ENCODE data around the gene MBD3. TPM values are rescaled to one million over a fixed set of nuclear protein-coding genes. Genes with fewer than 3 reads are reported as not detected.

Gene MBD3
- total and polyA plus RNA-seq, 2 experiments from 2014 or later: 93.3 to 171 TPM

DNA sequence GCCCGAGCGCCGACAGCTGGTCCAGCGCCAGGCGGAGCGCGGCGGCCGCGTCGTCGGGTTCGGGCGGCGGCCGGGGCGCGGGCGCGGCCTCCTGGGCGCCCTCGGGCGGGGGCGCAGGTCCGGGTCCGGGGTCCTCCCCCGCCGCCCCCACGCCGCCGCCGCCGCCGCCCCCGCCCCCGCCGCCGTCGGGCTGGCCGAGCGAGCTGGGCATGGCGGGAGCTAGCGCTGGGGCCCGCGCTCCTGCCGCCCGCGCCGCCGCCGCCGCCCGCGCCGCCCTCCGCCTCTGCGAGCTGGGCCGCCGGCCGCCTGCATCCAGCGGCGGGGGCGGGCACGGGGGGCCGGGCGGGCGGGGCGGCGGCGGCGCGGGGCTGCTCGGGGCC lies 24.8 kb downstream of the MBD3 start:
- Histone ChIP-seq H3K9me3 (ENCODE audit: low read depth) (no peaks in the 10 kb centered on the region), H3K4me3 (no peak overlapping the region), H3K4me1 (ENCODE audit: low read depth) (peaks cover 4% of the 10 kb centered on the region), H3K27ac (no peak overlapping the region), H3K27me3 (no peaks in the 10 kb centered on the region), H3K36me3 (no peaks in the 10 kb centered on the region)
- TF ChIP-seq CTCF (IDR thresholded peaks at IDR 0.05; ENCODE audit: low read depth, low read length): no peak
- DNase-seq (ENCODE audit: low read depth in 1 of 2, low spot score in 1 of 2): peak in 1 of 2 donors; percentile 51

DNA sequence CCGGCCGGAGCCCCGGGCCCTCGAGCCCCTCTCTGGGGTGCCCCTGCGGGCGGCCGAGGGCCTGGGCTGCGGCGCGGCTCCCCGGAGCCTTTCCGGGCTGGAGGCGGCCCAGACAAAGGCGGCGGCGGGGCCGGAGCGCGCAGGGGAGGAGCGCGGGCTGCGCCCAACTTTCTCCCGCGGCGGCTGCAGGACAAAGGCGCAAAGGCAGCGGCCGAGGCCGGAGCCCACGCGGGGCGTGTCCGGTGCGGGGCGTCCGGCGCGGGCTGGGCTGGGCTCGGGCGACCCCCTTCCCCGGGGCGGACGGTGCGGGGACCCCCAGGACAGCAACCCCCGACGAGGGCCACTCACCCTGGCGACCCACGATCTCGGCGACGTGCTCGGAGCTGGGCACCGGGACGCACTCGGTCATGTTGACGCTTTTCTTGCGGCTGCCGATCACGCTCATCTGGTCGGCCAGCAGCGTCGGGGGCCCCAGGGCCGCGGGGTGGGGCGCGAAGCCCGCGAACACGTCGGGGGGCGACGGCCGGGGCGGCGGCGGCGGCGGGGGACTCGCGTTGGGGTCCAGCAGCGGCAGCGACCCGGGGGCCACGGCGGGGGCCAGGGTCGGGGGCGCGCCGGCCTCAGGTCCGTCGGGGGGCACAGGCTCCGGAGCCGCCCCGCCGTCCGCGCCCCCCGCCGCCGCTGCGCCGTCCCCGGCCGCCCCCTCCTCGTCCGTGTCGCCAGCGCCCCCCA lies 25.4 kb downstream of the MBD3 start:
- peaks cover 4% of the 10 kb centered on the region for H3K4me1 ChIP-seq (ENCODE audit: low read depth)
- peak overlapping the region; percentile 98 for H3K27ac ChIP-seq
- no peak for TF ChIP-seq CTCF (IDR thresholded peaks at IDR 0.05; ENCODE audit: low read depth, low read length)
- no peaks in the 10 kb centered on the region for H3K9me3 ChIP-seq (ENCODE audit: low read depth)
- peak overlapping the region; percentile 95 for H3K4me3 ChIP-seq
- DNase-seq (ENCODE audit: low read depth in 1 of 2, low spot score in 1 of 2): peak in 1 of 2 donors; percentile 57
- H3K27me3 ChIP-seq: no peaks in the 10 kb centered on the region
- H3K36me3 ChIP-seq: no peaks in the 10 kb centered on the region

DNA sequence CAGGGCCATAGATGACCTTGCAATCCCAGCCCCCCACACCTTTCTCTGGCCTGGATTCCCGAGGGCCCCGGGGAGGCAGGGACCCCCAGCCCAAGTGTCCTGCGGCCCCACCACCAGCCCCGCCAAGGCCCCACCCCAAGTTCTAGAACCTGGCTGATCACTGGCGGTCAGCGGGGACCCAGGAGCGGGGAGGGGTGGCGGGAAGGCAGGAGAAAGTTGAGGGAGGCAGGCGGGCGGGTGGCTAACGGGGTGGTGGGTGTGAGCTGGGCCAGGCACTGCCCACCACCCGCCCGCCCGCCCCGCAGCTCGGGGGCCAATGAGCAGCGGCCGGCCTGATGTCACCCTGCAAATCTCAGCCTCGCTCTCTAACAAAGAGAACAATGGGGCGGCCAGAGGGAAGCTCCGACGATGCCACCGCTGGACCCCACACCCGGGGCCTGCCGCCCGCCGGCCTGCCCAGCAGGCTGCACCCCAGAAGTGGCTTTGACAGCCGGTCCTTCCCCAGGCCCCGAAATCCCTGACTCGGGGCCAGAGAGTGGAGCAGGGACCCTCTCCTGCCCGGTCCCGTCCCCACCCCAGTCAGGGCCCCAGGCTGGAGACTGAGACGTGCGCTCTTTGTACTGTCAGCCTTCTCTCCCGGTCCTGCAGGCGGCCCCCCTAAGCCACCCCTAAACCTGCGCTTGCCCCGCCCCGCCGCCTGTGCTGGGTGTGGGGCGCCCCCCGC lies 26.1 kb downstream of the MBD3 start:
- peak overlapping the region; percentile 95 for H3K4me3 ChIP-seq
- H3K27ac ChIP-seq: peak overlapping the region; percentile 98
- H3K9me3 ChIP-seq (ENCODE audit: low read depth): no peaks in the 10 kb centered on the region
- TF ChIP-seq CTCF (IDR thresholded peaks at IDR 0.05; ENCODE audit: low read depth, low read length): no peak
- no peaks in the 10 kb centered on the region for H3K36me3 ChIP-seq
- peaks cover 4% of the 10 kb centered on the region for H3K4me1 ChIP-seq (ENCODE audit: low read depth)
- H3K27me3 ChIP-seq: no peaks in the 10 kb centered on the region
- DNase-seq (ENCODE audit: low read depth in 1 of 2, low spot score in 1 of 2): peak; percentile 86 to 90

DNA sequence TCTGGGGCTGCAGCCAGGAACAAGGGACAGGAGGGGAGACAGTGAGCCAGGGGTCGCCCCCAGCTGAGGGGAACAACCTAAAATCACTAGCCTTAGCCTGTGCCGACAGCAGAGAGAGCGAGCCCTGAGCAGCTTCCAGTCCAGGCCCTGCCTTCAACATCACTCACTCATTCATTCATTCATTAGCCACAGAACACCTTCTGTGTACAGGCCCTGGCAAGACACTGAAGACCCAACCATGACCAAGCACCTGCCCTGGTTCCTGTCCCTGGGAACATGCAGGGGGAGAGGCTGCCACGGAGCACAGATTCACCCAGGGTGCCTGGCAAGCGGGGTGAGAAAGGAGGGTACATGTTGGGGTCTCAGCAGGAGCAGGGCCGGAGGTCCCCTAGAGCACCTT lies 29.4 kb downstream of the MBD3 start:
- no peak for DNase-seq (ENCODE audit: low read depth in 1 of 2, low spot score in 1 of 2)
- Histone ChIP-seq H3K9me3 (ENCODE audit: low read depth) (no peaks in the 10 kb centered on the region), H3K36me3 (no peaks in the 10 kb centered on the region), H3K27ac (no peak overlapping the region), H3K4me1 (ENCODE audit: low read depth) (peaks cover 4% of the 10 kb centered on the region), H3K27me3 (no peaks in the 10 kb centered on the region), H3K4me3 (no peak overlapping the region)
- no peak for TF ChIP-seq CTCF (IDR thresholded peaks at IDR 0.05; ENCODE audit: low read depth, low read length)

- Histone ChIP-seq H3K27ac (no peak overlapping the region), H3K9me3 (ENCODE audit: low read depth) (no peaks in the 10 kb centered on the region), H3K27me3 (no peaks in the 10 kb centered on the region), H3K4me1 (ENCODE audit: low read depth) (peaks cover 4% of the 10 kb centered on the region), H3K36me3 (no peaks in the 10 kb centered on the region), H3K4me3 (no peak overlapping the region)
- no peak for TF ChIP-seq CTCF (IDR thresholded peaks at IDR 0.05; ENCODE audit: low read depth, low read length)
- no peak for DNase-seq (ENCODE audit: low read depth in 1 of 2, low spot score in 1 of 2)
Observed at GRCh38 chr19:1561236-1561842, 31.3 kb downstream of the MBD3 start.

Data from cardiac muscle cell (in vitro differentiated cells and primary cell).